GM19463 (cell line): ENCODE results near the gene SOX1.

Experiments
- ATAC-seq: cut with Tn5 transposase; IDR thresholded peaks from one replicate; pipeline ENCODE4 v1.9.1; 2021; ENCODE audit warnings: mild to moderate bottlenecking, moderate library complexity; ENCODE audit not compliant: unreplicated experiment

Gene SOX1

GRCh38 chr13:112058519-112058873 lies 8.5 kb upstream of the SOX1 start:
- ATAC-seq = no peak

- ATAC-seq = no peak
Measured at GRCh38 chr13:112058941-112059340, 8.0 kb upstream of the SOX1 start.

GRCh38 chr13:112059457-112060281 lies 7.3 kb upstream of the SOX1 start:
- ATAC-seq = no peak

GRCh38 chr13:112060282-112060830 lies 6.6 kb upstream of the SOX1 start:
- ATAC-seq = no peak

GRCh38 chr13:112060899-112061366 lies 6.0 kb upstream of the SOX1 start:
- no peak for ATAC-seq

- ATAC-seq = no peak
Measured at GRCh38 chr13:112061367-112062061, 5.4 kb upstream of the SOX1 start.

- ATAC-seq = no peak
Measured at GRCh38 chr13:112062072-112062567, 4.8 kb upstream of the SOX1 start.

- ATAC-seq = no peak
Measured at GRCh38 chr13:112062571-112063570, 4.1 kb upstream of the SOX1 start.

GRCh38 chr13:112063807-112064206 lies 3.1 kb upstream of the SOX1 start:
- no peak for ATAC-seq

GRCh38 chr13:112064222-112064621 lies 2.7 kb upstream of the SOX1 start:
- no peak for ATAC-seq

- ATAC-seq = no peak
Measured at GRCh38 chr13:112065521-112065866, 1.5 kb upstream of the SOX1 start.

GRCh38 chr13:112065867-112066623 lies 904 bp upstream of the SOX1 start:
- no peak for ATAC-seq

- no peak for ATAC-seq
Measured at GRCh38 chr13:112066624-112067004, 335 bp upstream of the SOX1 start.

- no peak for ATAC-seq
Measured at GRCh38 chr13:112067871-112068539, 1.1 kb downstream of the SOX1 start.

- no peak for ATAC-seq
Measured at GRCh38 chr13:112068540-112069060, 1.7 kb downstream of the SOX1 start.

GRCh38 chr13:112069061-112069844 lies 2.3 kb downstream of the SOX1 start:
- no peak for ATAC-seq

- no peak for ATAC-seq
Measured at GRCh38 chr13:112069845-112070251, 2.9 kb downstream of the SOX1 start.

- no peak for ATAC-seq
Measured at GRCh38 chr13:112071102-112071722, 4.3 kb downstream of the SOX1 start.
